ENCODE results near the gene MYH8.

DNA sequence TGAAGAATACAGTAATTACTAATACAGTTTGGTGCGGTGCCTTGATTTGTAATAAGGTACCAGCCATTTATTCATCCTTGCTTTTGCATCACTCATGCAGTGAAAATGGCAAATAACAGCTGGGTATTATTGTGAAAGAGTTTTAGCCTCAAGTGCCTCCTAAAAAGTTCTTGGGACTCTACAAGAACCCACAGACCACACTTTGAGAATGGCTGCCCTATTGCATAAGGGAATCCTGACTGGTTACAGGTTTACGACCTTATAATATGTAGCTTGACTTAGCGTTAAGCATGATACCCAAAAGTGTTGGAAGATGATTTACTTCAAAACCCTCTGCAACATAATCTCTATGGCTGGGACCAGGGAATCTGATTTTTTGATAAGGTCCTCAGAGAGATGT, 53.2 kb downstream of the MYH8 start:
- TF ChIP-seq, protein P1, sequence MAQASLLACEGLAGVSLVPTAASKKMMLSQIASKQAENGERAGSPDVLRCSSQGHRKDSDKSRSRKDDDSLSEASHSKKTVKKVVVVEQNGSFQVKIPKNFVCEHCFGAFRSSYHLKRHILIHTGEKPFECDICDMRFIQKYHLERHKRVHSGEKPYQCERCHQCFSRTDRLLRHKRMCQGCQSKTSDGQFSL (CRISPR knock-in tag; IDR thresholded peaks at IDR 0.05): no peak
- TF ChIP-seq, protein P1 (tag; IDR thresholded peaks at IDR 0.05): no peak
- TF ChIP-seq RBBP5 (IDR thresholded peaks at IDR 0.05; ENCODE audit: borderline replicate concordance, insufficient read depth, low read length, poor library complexity, severe bottlenecking) (no peak), NCOA1 (IDR thresholded peaks at IDR 0.05; ENCODE audit: low read depth) (no peak), CREB1 (IDR thresholded peaks at IDR 0.05) (no peak), CREB1 (CRISPR knock-in tag; IDR thresholded peaks at IDR 0.05) (no peak), ZFX (CRISPR knock-in tag; IDR thresholded peaks at IDR 0.05) (no peak), NR2F6 (CRISPR knock-in tag; IDR thresholded peaks at IDR 0.05) (no peak), MYC (IDR thresholded peaks at IDR 0.05; ENCODE audit: low read depth, low read length) (no peak), MYC (CRISPR knock-in tag; IDR thresholded peaks at IDR 0.05; ENCODE audit: borderline replicate concordance, low read depth) (no peak)
- TF ChIP-seq, protein P2, sequence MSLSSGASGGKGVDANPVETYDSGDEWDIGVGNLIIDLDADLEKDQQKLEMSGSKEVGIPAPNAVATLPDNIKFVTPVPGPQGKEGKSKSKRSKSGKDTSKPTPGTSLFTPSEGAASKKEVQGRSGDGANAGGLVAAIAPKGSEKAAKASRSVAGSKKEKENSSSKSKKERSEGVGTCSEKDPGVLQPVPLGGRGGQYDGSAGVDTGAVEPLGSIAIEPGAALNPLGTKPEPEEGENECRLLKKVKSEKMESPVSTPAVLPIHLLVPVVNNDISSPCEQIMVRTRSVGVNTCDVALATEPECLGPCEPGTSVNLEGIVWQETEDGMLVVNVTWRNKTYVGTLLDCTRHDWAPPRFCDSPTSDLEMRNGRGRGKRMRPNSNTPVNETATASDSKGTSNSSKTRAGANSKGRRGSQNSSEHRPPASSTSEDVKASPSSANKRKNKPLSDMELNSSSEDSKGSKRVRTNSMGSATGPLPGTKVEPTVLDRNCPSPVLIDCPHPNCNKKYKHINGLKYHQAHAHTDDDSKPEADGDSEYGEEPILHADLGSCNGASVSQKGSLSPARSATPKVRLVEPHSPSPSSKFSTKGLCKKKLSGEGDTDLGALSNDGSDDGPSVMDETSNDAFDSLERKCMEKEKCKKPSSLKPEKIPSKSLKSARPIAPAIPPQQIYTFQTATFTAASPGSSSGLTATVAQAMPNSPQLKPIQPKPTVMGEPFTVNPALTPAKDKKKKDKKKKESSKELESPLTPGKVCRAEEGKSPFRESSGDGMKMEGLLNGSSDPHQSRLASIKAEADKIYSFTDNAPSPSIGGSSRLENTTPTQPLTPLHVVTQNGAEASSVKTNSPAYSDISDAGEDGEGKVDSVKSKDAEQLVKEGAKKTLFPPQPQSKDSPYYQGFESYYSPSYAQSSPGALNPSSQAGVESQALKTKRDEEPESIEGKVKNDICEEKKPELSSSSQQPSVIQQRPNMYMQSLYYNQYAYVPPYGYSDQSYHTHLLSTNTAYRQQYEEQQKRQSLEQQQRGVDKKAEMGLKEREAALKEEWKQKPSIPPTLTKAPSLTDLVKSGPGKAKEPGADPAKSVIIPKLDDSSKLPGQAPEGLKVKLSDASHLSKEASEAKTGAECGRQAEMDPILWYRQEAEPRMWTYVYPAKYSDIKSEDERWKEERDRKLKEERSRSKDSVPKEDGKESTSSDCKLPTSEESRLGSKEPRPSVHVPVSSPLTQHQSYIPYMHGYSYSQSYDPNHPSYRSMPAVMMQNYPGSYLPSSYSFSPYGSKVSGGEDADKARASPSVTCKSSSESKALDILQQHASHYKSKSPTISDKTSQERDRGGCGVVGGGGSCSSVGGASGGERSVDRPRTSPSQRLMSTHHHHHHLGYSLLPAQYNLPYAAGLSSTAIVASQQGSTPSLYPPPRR (CRISPR knock-in tag; IDR thresholded peaks at IDR 0.05; ENCODE audit: borderline replicate concordance): no peak
- TF ChIP-seq, protein P3, sequence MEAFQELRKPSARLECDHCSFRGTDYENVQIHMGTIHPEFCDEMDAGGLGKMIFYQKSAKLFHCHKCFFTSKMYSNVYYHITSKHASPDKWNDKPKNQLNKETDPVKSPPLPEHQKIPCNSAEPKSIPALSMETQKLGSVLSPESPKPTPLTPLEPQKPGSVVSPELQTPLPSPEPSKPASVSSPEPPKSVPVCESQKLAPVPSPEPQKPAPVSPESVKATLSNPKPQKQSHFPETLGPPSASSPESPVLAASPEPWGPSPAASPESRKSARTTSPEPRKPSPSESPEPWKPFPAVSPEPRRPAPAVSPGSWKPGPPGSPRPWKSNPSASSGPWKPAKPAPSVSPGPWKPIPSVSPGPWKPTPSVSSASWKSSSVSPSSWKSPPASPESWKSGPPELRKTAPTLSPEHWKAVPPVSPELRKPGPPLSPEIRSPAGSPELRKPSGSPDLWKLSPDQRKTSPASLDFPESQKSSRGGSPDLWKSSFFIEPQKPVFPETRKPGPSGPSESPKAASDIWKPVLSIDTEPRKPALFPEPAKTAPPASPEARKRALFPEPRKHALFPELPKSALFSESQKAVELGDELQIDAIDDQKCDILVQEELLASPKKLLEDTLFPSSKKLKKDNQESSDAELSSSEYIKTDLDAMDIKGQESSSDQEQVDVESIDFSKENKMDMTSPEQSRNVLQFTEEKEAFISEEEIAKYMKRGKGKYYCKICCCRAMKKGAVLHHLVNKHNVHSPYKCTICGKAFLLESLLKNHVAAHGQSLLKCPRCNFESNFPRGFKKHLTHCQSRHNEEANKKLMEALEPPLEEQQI (IDR thresholded peaks at IDR 0.05): no peak
- TF ChIP-seq, protein P4, sequence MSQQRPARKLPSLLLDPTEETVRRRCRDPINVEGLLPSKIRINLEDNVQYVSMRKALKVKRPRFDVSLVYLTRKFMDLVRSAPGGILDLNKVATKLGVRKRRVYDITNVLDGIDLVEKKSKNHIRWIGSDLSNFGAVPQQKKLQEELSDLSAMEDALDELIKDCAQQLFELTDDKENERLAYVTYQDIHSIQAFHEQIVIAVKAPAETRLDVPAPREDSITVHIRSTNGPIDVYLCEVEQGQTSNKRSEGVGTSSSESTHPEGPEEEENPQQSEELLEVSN (IDR thresholded peaks at IDR 0.05; ENCODE audit: borderline replicate concordance in 1 of 2, extremely low read depth in 1 of 2, insufficient read depth in 1 of 2, insufficient read length in 1 of 2, low read depth in 1 of 2, low read length in 1 of 2, poor library complexity in 1 of 2, severe bottlenecking in 1 of 2): no peak
- TF ChIP-seq, protein P5, sequence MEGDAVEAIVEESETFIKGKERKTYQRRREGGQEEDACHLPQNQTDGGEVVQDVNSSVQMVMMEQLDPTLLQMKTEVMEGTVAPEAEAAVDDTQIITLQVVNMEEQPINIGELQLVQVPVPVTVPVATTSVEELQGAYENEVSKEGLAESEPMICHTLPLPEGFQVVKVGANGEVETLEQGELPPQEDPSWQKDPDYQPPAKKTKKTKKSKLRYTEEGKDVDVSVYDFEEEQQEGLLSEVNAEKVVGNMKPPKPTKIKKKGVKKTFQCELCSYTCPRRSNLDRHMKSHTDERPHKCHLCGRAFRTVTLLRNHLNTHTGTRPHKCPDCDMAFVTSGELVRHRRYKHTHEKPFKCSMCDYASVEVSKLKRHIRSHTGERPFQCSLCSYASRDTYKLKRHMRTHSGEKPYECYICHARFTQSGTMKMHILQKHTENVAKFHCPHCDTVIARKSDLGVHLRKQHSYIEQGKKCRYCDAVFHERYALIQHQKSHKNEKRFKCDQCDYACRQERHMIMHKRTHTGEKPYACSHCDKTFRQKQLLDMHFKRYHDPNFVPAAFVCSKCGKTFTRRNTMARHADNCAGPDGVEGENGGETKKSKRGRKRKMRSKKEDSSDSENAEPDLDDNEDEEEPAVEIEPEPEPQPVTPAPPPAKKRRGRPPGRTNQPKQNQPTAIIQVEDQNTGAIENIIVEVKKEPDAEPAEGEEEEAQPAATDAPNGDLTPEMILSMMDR (IDR thresholded peaks at IDR 0.05 in 2 of 3, conservative IDR thresholded peaks at IDR 0.05 in 1 of 3; ENCODE audit: insufficient read depth in 2 of 3, low read depth in 1 of 3, low read length in 3 of 3): no peak

Measured in K562 (cell line).